ENCODE measurements around the gene IL19. TPM values are rescaled to one million over a fixed set of nuclear protein-coding genes. Genes with fewer than 3 reads are reported as not detected.

Gene IL19
- total RNA-seq, 1 experiment from 2014 or later = not detected

GRCh38 chr1:206824331-206824730 is 53.8 kb downstream of the IL19 start:
- no peak overlapping the region for H2AFZ ChIP-seq (ENCODE audit: low read length)
- H4K5ac ChIP-seq (ENCODE audit: insufficient read length, low read depth, low read length) = no peak overlapping the region
- Mint-ChIP-seq H3K4me1 (peaks cover 14 to 16% of the 10 kb centered on the region in 2 experiments), H3K4me3 (no peak overlapping the region), H3K27ac (no peak overlapping the region), H3K9me3 (no peaks in the 10 kb centered on the region), H3K27me3 (ENCODE audit: low read depth) (no peaks in the 10 kb centered on the region; the same call in none of the 2 replicates), H3K36me3 (ENCODE audit: insufficient read depth in 1 of 3, low read depth in 3 of 3) (0 out of 7 replicates have a peak, but pooled peaks cover 0 to 2% (median 0%) of the 10 kb centered on the region in 3 experiments)
- no peak overlapping the region for H2BK120ac ChIP-seq (ENCODE audit: low read depth, low read length, poor library complexity, severe bottlenecking)
- no peak overlapping the region for H2BK15ac ChIP-seq (ENCODE audit: low read depth, low read length)
- H2BK12ac ChIP-seq (ENCODE audit: insufficient read length, low read depth, low read length) = no peak overlapping the region
- no peak overlapping the region for H3T11ph ChIP-seq (ENCODE audit: low read length)
- H4K20me1 ChIP-seq (ENCODE audit: control insufficient read depth, insufficient read depth, insufficient read length) = no peaks in the 10 kb centered on the region
- H4K8ac ChIP-seq (replicated peaks; ENCODE audit: insufficient read length, low read depth, low read length) = no peak overlapping the region
- H3K4ac ChIP-seq (ENCODE audit: low read depth, low read length) = no peak overlapping the region
- no peak overlapping the region for H4K91ac ChIP-seq (ENCODE audit: insufficient read length, low read depth, low read length)
- no peaks in the 10 kb centered on the region for H3K79me2 ChIP-seq (ENCODE audit: insufficient read depth, low read length)
- no peak overlapping the region for H3K23ac ChIP-seq (ENCODE audit: insufficient read length, low read depth, low read length)
- no peak overlapping the region for H3K4me2 ChIP-seq (ENCODE audit: insufficient read depth, insufficient read length, low read length)
- H3K4me1 ChIP-seq (ENCODE audit: insufficient read depth, low read length) = no peaks in the 10 kb centered on the region
- H3K9ac ChIP-seq (ENCODE audit: extremely low read depth, insufficient read length, low read length) = no peak overlapping the region
- no peak overlapping the region for H3K56ac ChIP-seq (ENCODE audit: insufficient read length, low read depth, low read length)
- TF ChIP-seq, protein P1, sequence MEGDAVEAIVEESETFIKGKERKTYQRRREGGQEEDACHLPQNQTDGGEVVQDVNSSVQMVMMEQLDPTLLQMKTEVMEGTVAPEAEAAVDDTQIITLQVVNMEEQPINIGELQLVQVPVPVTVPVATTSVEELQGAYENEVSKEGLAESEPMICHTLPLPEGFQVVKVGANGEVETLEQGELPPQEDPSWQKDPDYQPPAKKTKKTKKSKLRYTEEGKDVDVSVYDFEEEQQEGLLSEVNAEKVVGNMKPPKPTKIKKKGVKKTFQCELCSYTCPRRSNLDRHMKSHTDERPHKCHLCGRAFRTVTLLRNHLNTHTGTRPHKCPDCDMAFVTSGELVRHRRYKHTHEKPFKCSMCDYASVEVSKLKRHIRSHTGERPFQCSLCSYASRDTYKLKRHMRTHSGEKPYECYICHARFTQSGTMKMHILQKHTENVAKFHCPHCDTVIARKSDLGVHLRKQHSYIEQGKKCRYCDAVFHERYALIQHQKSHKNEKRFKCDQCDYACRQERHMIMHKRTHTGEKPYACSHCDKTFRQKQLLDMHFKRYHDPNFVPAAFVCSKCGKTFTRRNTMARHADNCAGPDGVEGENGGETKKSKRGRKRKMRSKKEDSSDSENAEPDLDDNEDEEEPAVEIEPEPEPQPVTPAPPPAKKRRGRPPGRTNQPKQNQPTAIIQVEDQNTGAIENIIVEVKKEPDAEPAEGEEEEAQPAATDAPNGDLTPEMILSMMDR (conservative IDR thresholded peaks at IDR 0.05) = no peak
- no peak overlapping the region for H3K14ac ChIP-seq (ENCODE audit: insufficient read depth, low read length)
- no peak overlapping the region for H2AK5ac ChIP-seq (ENCODE audit: insufficient read length, low read length)
- H3K23me2 ChIP-seq (ENCODE audit: insufficient read length, low read depth, low read length, poor library complexity, severe bottlenecking) = no peaks in the 10 kb centered on the region
- no peaks in the 10 kb centered on the region for H3K27me3 ChIP-seq (ENCODE audit: insufficient read depth, low read length)
- no peak overlapping the region for H2BK20ac ChIP-seq (ENCODE audit: low read depth, low read length, poor library complexity, severe bottlenecking)
- H3K18ac ChIP-seq (ENCODE audit: insufficient read length, low read depth, low read length) = no peak overlapping the region
- H2BK5ac ChIP-seq (ENCODE audit: insufficient read length, low read length) = no peak overlapping the region
- WGBS (ENCODE audit: extremely low coverage, insufficient read length, low lambda C conversion rate) = no CpG with 5 or more reads among the region's 3 CpGs
- DNase-seq = no peak
- no peak overlapping the region for H3K27ac ChIP-seq (ENCODE audit: insufficient read length, low read depth, low read length)
- no peaks in the 10 kb centered on the region for H3K79me1 ChIP-seq (ENCODE audit: insufficient read depth, low read depth, low read length, poor library complexity, severe bottlenecking)
- no peaks in the 10 kb centered on the region for H3K9me3 ChIP-seq (ENCODE audit: control insufficient read depth, low read depth, low read length)

All from H9 (cell line).